Measurements from ENCODE around the gene NCOR2. TPM values are rescaled to one million over a fixed set of nuclear protein-coding genes. Genes with fewer than 3 reads are reported as not detected.

NCOR2 gene
- total and polyA plus RNA-seq, 2 of the 8 experiments (the other 6 are each of a cell fraction or from before 2014, with no cell fraction given), result 14.8 to 275 TPM

DNA sequence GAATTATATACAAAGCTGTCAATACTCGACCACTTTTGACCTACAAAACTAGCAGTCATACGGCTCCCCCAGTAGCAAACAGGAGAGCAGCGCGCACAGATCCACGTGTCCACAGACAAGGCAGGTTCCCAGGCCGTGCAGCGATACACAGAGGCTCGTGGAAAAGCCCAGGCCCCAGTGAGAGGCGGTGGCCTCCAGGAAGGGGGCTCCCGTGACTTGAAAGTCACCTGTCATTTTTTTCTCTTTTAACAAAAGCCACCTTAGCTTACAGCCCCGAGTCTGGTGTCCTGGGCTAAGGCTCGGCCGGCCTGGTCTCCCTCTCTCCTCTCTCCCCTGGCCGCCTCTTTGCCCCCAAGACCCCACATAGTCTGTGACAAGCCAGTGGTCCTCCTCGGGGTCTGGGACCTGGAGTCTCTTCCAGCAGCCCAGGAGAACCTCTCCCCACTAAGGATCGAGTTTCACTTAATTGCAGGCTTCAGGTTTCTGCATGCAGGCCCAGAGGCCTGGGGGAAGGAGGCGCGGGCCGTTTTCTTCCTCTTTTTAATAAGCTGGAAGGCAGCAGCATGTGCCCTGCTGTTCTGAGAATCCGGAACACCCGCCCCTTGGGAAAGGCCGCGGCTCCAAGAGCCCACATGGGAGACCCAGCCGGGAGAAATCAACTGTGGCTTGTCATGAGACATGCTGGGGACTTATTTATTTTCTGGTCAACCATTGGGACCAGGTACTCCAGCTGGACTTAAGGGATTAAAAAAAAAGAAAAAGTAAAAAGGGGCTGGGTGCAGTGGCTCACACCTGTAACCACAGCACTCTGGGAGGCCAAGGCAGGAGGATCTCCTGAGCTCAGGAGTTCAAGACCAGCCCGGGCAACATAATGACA, 15.9 kb downstream of the NCOR2 start:
- Histone ChIP-seq H2BK5ac (ENCODE audit: low read depth, low read length) (peak overlapping the region; percentile 63; the same call in 1 of the 2 replicates), H3K4me3 (ENCODE audit: extremely low read depth in 1 of 4, insufficient read depth in 2 of 4, low read depth in 3 of 4, low read length in 4 of 4) (peak overlapping the region in 1 of 4 experiments; percentile 16; a peak in 1 of 8 replicates), H3K56ac (replicated peaks; ENCODE audit: insufficient read length, low read depth, low read length) (no peak overlapping the region), H4K5ac (ENCODE audit: insufficient read length, low read depth, low read length) (no peak overlapping the region), H2BK120ac (replicated peaks; ENCODE audit: low read depth, low read length) (no peak overlapping the region), H2BK15ac (ENCODE audit: low read length) (no peak overlapping the region), H2AK5ac (ENCODE audit: low read depth, low read length) (no peak overlapping the region), H2AFZ (ENCODE audit: low read length) (no peak overlapping the region), H3K18ac (ENCODE audit: extremely low read depth, low read length) (peak overlapping the region; percentile 71), H2BK12ac (ENCODE audit: low read depth, low read length) (no peak overlapping the region), H3K9me3 (ENCODE audit: insufficient read depth in 2 of 2, low read depth in 1 of 2, low read length in 1 of 2) (no peaks in the 10 kb centered on the region), H4K20me1 (replicated peaks in 1 of 2; ENCODE audit: control insufficient read depth in 1 of 2, insufficient read depth in 2 of 2, low read length in 2 of 2) (peaks cover 30 to 56% of the 10 kb centered on the region in 2 experiments), H3K4me2 (ENCODE audit: insufficient read depth in 1 of 2, low read depth in 2 of 2, low read length in 2 of 2) (peak overlapping the region; percentile 6 to 43; a peak in 2 of 4 replicates), H3K79me2 (ENCODE audit: control insufficient read depth in 1 of 2, insufficient read depth in 2 of 2, low read length in 2 of 2) (peaks cover 71 to 100% of the 10 kb centered on the region in 2 experiments), H3K23ac (ENCODE audit: insufficient read length) (no peak overlapping the region), H3K4ac (replicated peaks; ENCODE audit: insufficient read length, low read depth, low read length) (no peak overlapping the region), H3K14ac (ENCODE audit: insufficient read length) (no peak overlapping the region), H3K79me1 (ENCODE audit: low read depth, low read length) (peaks cover 30% of the 10 kb centered on the region), H3K9ac (replicated peaks in 1 of 4; ENCODE audit: extremely low read depth in 1 of 4, low read depth in 3 of 4, low read length in 3 of 4) (no peak overlapping the region), H3K27ac (ENCODE audit: low read depth, low read length) (no peak overlapping the region), H3K27me3 (replicated peaks in 1 of 4; ENCODE audit: control insufficient read depth in 3 of 4, extremely low read depth in 1 of 4, insufficient read depth in 3 of 4, low read length in 3 of 4) (no peaks in the 10 kb centered on the region), H2BK20ac (ENCODE audit: low read length) (no peak overlapping the region), H4K8ac (ENCODE audit: extremely low read depth, insufficient read depth, low read length) (no peak overlapping the region), H3K23me2 (ENCODE audit: low read depth, low read length) (no peaks in the 10 kb centered on the region), H3K4me1 (replicated peaks in 1 of 4; ENCODE audit: control insufficient read depth in 3 of 4, insufficient read depth in 4 of 4, low read length in 3 of 4) (peaks cover 7 to 38% (median 15%) of the 10 kb centered on the region in 4 experiments), H4K91ac (replicated peaks; ENCODE audit: insufficient read length, low read length) (no peak overlapping the region), H3K36me3 (ENCODE audit: control insufficient read depth in 2 of 4, insufficient read depth in 4 of 4, low read length in 3 of 4) (peaks cover 0 to 3% (median 0%) of the 10 kb centered on the region in 4 experiments; a peak in 2 of 8 replicates)
- ChIA-PET CTCF (ENCODE audit: partially characterized antibody) (interaction anchor here (0.6 to 2.5 kb wide), 15 partner anchors 12 to 515 kb away, joined by 3 to 11 read pairs (median 4); no protein-coding TSS in a partner anchor), POLR2A (ENCODE audit: partially characterized antibody) (interaction anchor here (0.7 to 6.3 kb wide), 5 partner anchors 11 to 214 kb away, joined by 3 to 31 read pairs (median 3); no protein-coding TSS in a partner anchor)
- DNase-seq (ENCODE audit: low read depth in 1 of 2, low spot score in 2 of 2) (no peak), FAIRE-seq (no peak)
- WGBS, 2 experiments (ENCODE audit: extremely low coverage in 1 of 2, insufficient coverage in 1 of 2, insufficient read length in 1 of 2, insufficient replicate concordance in 2 of 2, low coverage in 1 of 2, low lambda C conversion rate in 2 of 2, missing lambda C conversion rate in 1 of 2), result 61% methylated on average over 23 of the region's 25 CpGs; no CpG with 5 or more reads in 1 of the 2 experiments
- TF ChIP-seq BCL11A (IDR thresholded peaks at IDR 0.05; ENCODE audit: low read depth in 2 of 2, low read length in 2 of 2) (no peak), SIN3A (conservative IDR thresholded peaks at IDR 0.05 in 1 of 2, IDR thresholded peaks at IDR 0.05 in 1 of 2; ENCODE audit: low read depth in 1 of 2, low read length in 2 of 2) (no peak), RXRA (IDR thresholded peaks at IDR 0.05; ENCODE audit: insufficient read depth, low read depth, low read length) (no peak), CBX5 (IDR thresholded peaks at IDR 0.05; ENCODE audit: low read depth, low read length) (no peak), CTBP2 (IDR thresholded peaks at IDR 0.05; ENCODE audit: borderline replicate concordance, insufficient read depth, insufficient read length, low read length) (no peak), KDM1A (IDR thresholded peaks at IDR 0.05; ENCODE audit: borderline replicate concordance, low read length) (no peak), KDM5A (IDR thresholded peaks at IDR 0.05; ENCODE audit: low read length) (no peak), POLR2AphosphoS5 (IDR thresholded peaks at IDR 0.05; ENCODE audit: low read depth, low read length) (no peak)
- TF ChIP-seq, protein P1, sequence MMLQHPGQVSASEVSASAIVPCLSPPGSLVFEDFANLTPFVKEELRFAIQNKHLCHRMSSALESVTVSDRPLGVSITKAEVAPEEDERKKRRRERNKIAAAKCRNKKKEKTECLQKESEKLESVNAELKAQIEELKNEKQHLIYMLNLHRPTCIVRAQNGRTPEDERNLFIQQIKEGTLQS (IDR thresholded peaks at IDR 0.05; ENCODE audit: insufficient read depth, low read depth, low read length), result no peak
- TF ChIP-seq, protein P2, sequence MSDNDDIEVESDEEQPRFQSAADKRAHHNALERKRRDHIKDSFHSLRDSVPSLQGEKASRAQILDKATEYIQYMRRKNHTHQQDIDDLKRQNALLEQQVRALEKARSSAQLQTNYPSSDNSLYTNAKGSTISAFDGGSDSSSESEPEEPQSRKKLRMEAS (IDR thresholded peaks at IDR 0.05), result no peak

Measured in H1 (cell line).